K562 (cell line): ENCODE data around the gene ITGAE. TPM values are rescaled to one million over a fixed set of nuclear protein-coding genes. Genes with fewer than 3 reads are reported as not detected.

ENCODE experiments used
- AFF1 ChIP-seq, 2 experiments: fragments of 450-650 bp; IDR thresholded peaks; 2 replicates each; pipeline ENCODE4 v1.6.1; 2018; ENCODE audit warnings: mild to moderate bottlenecking in 2 of 2, low read depth in 1 of 2; ENCODE audit not compliant: partially characterized antibody in 2 of 2
- L3MBTL2 ChIP-seq: fragments of 450-650 bp; IDR thresholded peaks from 2 replicates; pipeline ENCODE4 v1.6.1; 2016; ENCODE audit warnings: mild to moderate bottlenecking, moderate library complexity
- ZBTB33 ChIP-seq: sonication (generic); formaldehyde crosslinking; IDR thresholded peaks from 2 replicates; pipeline ENCODE4 v1.8.1; 2023; ENCODE audit warnings: mild to moderate bottlenecking, missing genetic modification reagents
- polyA plus RNA-seq, 8 experiments: library from polyadenylated mRNA; depleted of rRNA in 4 of 8; stranded (reverse) in 5 of 8; unstranded in 3 of 8; fragments of >200 nt; fragmentation: Nextera tagmentation in 2 of 8; fragmentation: Illumina TruSeq in 1 of 8; extraction: Ambion mirVana in 2 of 8; extraction: Trizol in 1 of 8; gene quantifications; 2 replicates each; pipeline versions ENCODE4 v1.2.1 to v1.2.3, GENCODE V29; 2011 to 2014; ENCODE audit warnings: inconsistent platforms in 1 of 8, missing spikeins in 1 of 8
- total RNA-seq, 7 experiments: library from RNA; depleted of rRNA in 6 of 7; stranded (reverse); fragments of >200 nt in 6 of 7; fragmentation: Illumina TruSeq in 2 of 7; extraction: Trizol in 2 of 7; gene quantifications; 2 replicates each; pipeline versions ENCODE4 v1.2.1 to v1.2.3, GENCODE V29; 2011 to 2021; ENCODE audit warnings: low replicate concordance in 1 of 7

The ITGAE gene
- total and polyA plus RNA-seq, 9 of the 15 experiments (the other 6 are each of a cell fraction or from before 2014, with no cell fraction given): 14.8 to 160 (median 27.0) TPM

GRCh38 chr17:3695723-3696411 is 105.1 kb downstream of the ITGAE start, which contains the start of gene P2RX5 (continued):
- peak in 1 of 2 experiments; percentile 46 for TF ChIP-seq AFF1 (IDR thresholded peaks at IDR 0.05; ENCODE audit: low read depth in 1 of 2, partially characterized antibody in 2 of 2)
- peak; percentile 42; the same call in 1 of the 2 replicates for TF ChIP-seq ZBTB33
- peak; percentile 43; the same call in 1 of the 2 replicates for TF ChIP-seq L3MBTL2
